Osteocyte (in vitro differentiated cells): ENCODE measurements around the gene ZNF443. TPM values are rescaled to one million over a fixed set of nuclear protein-coding genes. Genes with fewer than 3 reads are reported as not detected.
"Not testable (repeated sequence)": the region's sequence is repeated elsewhere in the genome, so short reads cannot be mapped to it uniquely, and the experiment has no call there.

Experiments
- DNase-seq: peaks from one replicate; pipeline ENCODE4 v3.0.0; 2021; ENCODE audit warnings: mixed read lengths; ENCODE audit not compliant: unreplicated experiment; ENCODE audit errors: extremely low spot score
- H3K27ac Mint-ChIP-seq: one replicate; pipeline ENCODE4 v1.8.0; 2021; ENCODE audit warnings: mild to moderate bottlenecking, mixed read lengths; ENCODE audit not compliant: unreplicated experiment
- H3K27me3 Mint-ChIP-seq: one replicate; pipeline ENCODE4 v1.8.0; 2021; ENCODE audit warnings: mixed read lengths; ENCODE audit not compliant: unreplicated experiment
- H3K36me3 Mint-ChIP-seq: one replicate; pipeline ENCODE4 v1.8.0; 2021; ENCODE audit warnings: mixed read lengths; ENCODE audit not compliant: unreplicated experiment
- H3K4me1 Mint-ChIP-seq: one replicate; pipeline ENCODE4 v1.8.0; 2021; ENCODE audit warnings: mixed read lengths; ENCODE audit not compliant: unreplicated experiment
- H3K4me3 Mint-ChIP-seq: one replicate; pipeline ENCODE4 v1.8.0; 2021; ENCODE audit warnings: mild to moderate bottlenecking, moderate library complexity, mixed read lengths; ENCODE audit not compliant: unreplicated experiment
- H3K9me3 Mint-ChIP-seq: one replicate; pipeline ENCODE4 v1.8.0; 2021; ENCODE audit warnings: mixed read lengths; ENCODE audit not compliant: unreplicated experiment
- CTCF ChIP-seq: fragments of 200-600 bp; sonication (generic); IDR thresholded peaks from 2 replicates; pipeline ENCODE4 v1.5.0; 2021; ENCODE audit warnings: antibody characterized with exemption, mild to moderate bottlenecking, moderate library complexity
- total RNA-seq: library from RNA; stranded (reverse); gene quantifications from 2 replicates; pipeline ENCODE4 v1.2.1, GENCODE V29; 2021

ZNF443 gene
- total RNA-seq, 1 donor from 2014 or later = 1.7 TPM

GRCh38 chr19:12391148-12391547, 49.7 kb downstream of the ZNF443 start:
- not testable (repeated sequence) for H3K4me3 Mint-ChIP-seq, H3K27ac Mint-ChIP-seq, DNase-seq, H3K4me1 Mint-ChIP-seq, H3K27me3 Mint-ChIP-seq
- Mint-ChIP-seq H3K36me3 (peaks cover 42% of the 10 kb centered on the region), H3K9me3 (peaks cover 41% of the 10 kb centered on the region)

- not testable (repeated sequence) for H3K4me3 Mint-ChIP-seq, DNase-seq, H3K4me1 Mint-ChIP-seq, H3K27ac Mint-ChIP-seq, H3K27me3 Mint-ChIP-seq
- Mint-ChIP-seq H3K9me3 (peaks cover 39% of the 10 kb centered on the region), H3K36me3 (peaks cover 37% of the 10 kb centered on the region)
Measured at GRCh38 chr19:12386365-12386764, 54.5 kb downstream of the ZNF443 start.

- Mint-ChIP-seq H3K27me3 (no peaks in the 10 kb centered on the region), H3K36me3 (peaks cover 22% of the 10 kb centered on the region), H3K4me1 (no peaks in the 10 kb centered on the region), H3K4me3 (no peak overlapping the region), H3K27ac (no peak overlapping the region), H3K9me3 (peaks cover 49% of the 10 kb centered on the region)
- no peak for DNase-seq
- no peak for TF ChIP-seq CTCF
Measured at GRCh38 chr19:12380444-12380737, 60.4 kb downstream of the ZNF443 start.

GRCh38 chr19:12379732-12380443, 60.9 kb downstream of the ZNF443 start:
- no peak for DNase-seq
- Mint-ChIP-seq H3K27ac (no peak overlapping the region), H3K36me3 (peaks cover 20% of the 10 kb centered on the region), H3K27me3 (no peaks in the 10 kb centered on the region), H3K4me1 (no peaks in the 10 kb centered on the region), H3K9me3 (peaks cover 49% of the 10 kb centered on the region), H3K4me3 (no peak overlapping the region)
- TF ChIP-seq CTCF = no peak

Other genes starting within 250 kb of the ZNF443 start
- 7.0 and 7.8 TPM in 2 replicates for gene ZNF44, start 146.1 kb downstream of the ZNF443 start, total RNA-seq
- 1.4 and 2.3 TPM in 2 replicates for gene ZNF563, start 107.4 kb downstream of the ZNF443 start, total RNA-seq
- 2.2 and 2.3 TPM in 2 replicates for gene ZNF442, start 75.3 kb downstream of the ZNF443 start, total RNA-seq
- gene ZNF799, start 39.8 kb downstream of the ZNF443 start, total RNA-seq = 1.7 and 2.1 TPM in 2 replicates
- gene ZNF709, start 43.8 kb upstream of the ZNF443 start, total RNA-seq = 3.4 and 3.9 TPM in 2 replicates
- gene ZNF564, start 110.5 kb upstream of the ZNF443 start, total RNA-seq = 10.7 and 12.9 TPM in 2 replicates
- gene ZNF490, start 169.8 kb upstream of the ZNF443 start, total RNA-seq = 9.2 TPM in 2 replicates
- gene ZNF791, start 169.9 kb upstream of the ZNF443 start, total RNA-seq = 25.0 and 26.1 TPM in 2 replicates
- gene MAN2B1, start 225.7 kb upstream of the ZNF443 start, total RNA-seq = 116 and 120 TPM in 2 replicates
- gene WDR83, start 225.8 kb upstream of the ZNF443 start, total RNA-seq = 11.4 and 12.4 TPM in 2 replicates
- gene DHPS, start 240.9 kb upstream of the ZNF443 start, total RNA-seq = 64.3 and 68.4 TPM in 2 replicates
- not detected in 2 replicates for gene GNG14, start 247.0 kb upstream of the ZNF443 start, total RNA-seq